Natural killer cell (primary cell): ENCODE data around the gene KIZ. TPM values are rescaled to one million over a fixed set of nuclear protein-coding genes. Genes with fewer than 3 reads are reported as not detected.

Experiments used
- ATAC-seq, 3 donors: fragments of 150-1000 bp in 2 of 3; fragments of 200-7000 bp in 1 of 3; cut with Tn5 transposase; 1 replicate in 1 of 3; 2 replicates in 2 of 3; pipeline ENCODE4 v1.10.0; 2021; ENCODE audit warnings: mild to moderate bottlenecking in 2 of 3, moderate library complexity in 2 of 3
- DNase-seq, 2 donors: peaks; one replicate each; pipeline versions ENCODE4 v3.0.0 to v3.0.0-alpha.2; 2013 to 2021; ENCODE audit warnings: mixed read lengths in 1 of 2
- H3K27ac ChIP-seq: one replicate; pipeline ENCODE4 v1.5.1; 2013; ENCODE audit warnings: mild to moderate bottlenecking, low read length
- H3K27me3 ChIP-seq: one replicate; pipeline ENCODE4 v1.6.1; 2013; ENCODE audit warnings: low read length; ENCODE audit not compliant: control insufficient read depth, insufficient read depth
- H3K36me3 ChIP-seq: one replicate; pipeline ENCODE4 v1.6.1; 2013; ENCODE audit warnings: low read length; ENCODE audit not compliant: control insufficient read depth, insufficient read depth
- H3K4me1 ChIP-seq: one replicate; pipeline ENCODE4 v1.6.1; 2013; ENCODE audit warnings: low read length; ENCODE audit not compliant: control insufficient read depth, insufficient read depth
- H3K4me3 ChIP-seq: one replicate; pipeline ENCODE4 v1.5.1; 2013; ENCODE audit warnings: low read length
- H3K9me3 ChIP-seq: one replicate; pipeline ENCODE4 v1.6.1; 2013; ENCODE audit warnings: low read length; ENCODE audit not compliant: control insufficient read depth, insufficient read depth
- H3K27ac Mint-ChIP-seq, 2 donors: one replicate each; pipeline ENCODE4 v1.8.0; 2022; ENCODE audit warnings: mild to moderate bottlenecking in 2 of 2, mixed read lengths in 2 of 2, moderate library complexity in 1 of 2
- H3K27me3 Mint-ChIP-seq, 2 donors: one replicate each; pipeline ENCODE4 v1.8.0; 2022; ENCODE audit warnings: low read depth in 2 of 2, mixed read lengths in 2 of 2
- H3K36me3 Mint-ChIP-seq: one replicate; pipeline ENCODE4 v1.8.0; 2022; ENCODE audit warnings: mixed read lengths
- H3K4me1 Mint-ChIP-seq, 2 donors: one replicate each; pipeline ENCODE4 v1.8.0; 2022; ENCODE audit warnings: mixed read lengths in 2 of 2
- H3K4me3 Mint-ChIP-seq: one replicate; pipeline ENCODE4 v1.8.0; 2022; ENCODE audit warnings: mild to moderate bottlenecking, moderate library complexity, mixed read lengths
- H3K9me3 Mint-ChIP-seq, 2 donors: one replicate each; pipeline ENCODE4 v1.8.0; 2022; ENCODE audit warnings: mixed read lengths in 2 of 2
- WGBS: methylation state at CpG from one replicate; pipeline ENCODE4 v1.1.7; 2013; ENCODE audit warnings: missing lambda C conversion rate; ENCODE audit not compliant: insufficient coverage; 5-methylcytosine and 5-hydroxymethylcytosine counted together
- intact Hi-C: fragments of 100-400 bp; cut with micrococcal nuclease; formaldehyde crosslinking; loops from one replicate; pipeline ENCODE4 v1.14.2; 2022
- total RNA-seq, 4 donors: library from RNA; stranded (reverse); fragments of 120-200 nt in 1 of 4; gene quantifications; one replicate each; pipeline versions ENCODE4 v1.2.3 to v1.2.4, GENCODE V29; 2013 to 2022
- TF ChIP-seq, protein P1 (sequence below): fragments of 200-600 bp; IDR thresholded peaks from one replicate; pipeline ENCODE4 v1.8.0; 2022; ENCODE audit warnings: antibody characterized with exemption

Gene KIZ
- total RNA-seq, 3 donors from 2014 or later (not counting 1 experiment from before 2014, with no cell fraction given), result 32.9 to 38.2 (median 35.3) TPM

DNA sequence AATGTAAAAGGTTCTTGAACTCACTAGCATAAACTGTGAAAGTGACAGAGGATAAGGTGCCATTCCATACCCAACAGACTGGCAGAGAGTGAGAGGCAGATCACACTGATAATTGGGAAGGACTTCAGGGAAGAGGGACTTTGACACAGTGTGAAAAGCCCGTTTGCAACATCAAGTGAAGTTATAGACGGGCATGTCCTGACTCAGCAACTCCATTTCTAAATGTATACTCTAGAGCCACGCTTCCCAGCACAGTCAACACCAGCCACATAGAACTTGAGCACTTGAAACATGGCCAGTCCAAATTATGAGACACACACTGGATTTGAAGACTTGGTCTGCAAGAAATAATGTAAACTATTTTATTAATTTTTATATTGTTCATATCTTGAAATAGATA lies 131.3 kb downstream of the KIZ start:
- Mint-ChIP-seq H3K4me1 (no peaks in the 10 kb centered on the region), H3K4me3 (no peak overlapping the region), H3K27ac (no peak overlapping the region), H3K36me3 (no peaks in the 10 kb centered on the region), H3K9me3 (no peaks in the 10 kb centered on the region), H3K27me3 (peaks cover 0 to 4% of the 10 kb centered on the region in 2 donors)
- ATAC-seq (no peak), DNase-seq (no peak)
- H3K9me3 ChIP-seq, result no peaks in the 10 kb centered on the region
- TF ChIP-seq, protein P1, sequence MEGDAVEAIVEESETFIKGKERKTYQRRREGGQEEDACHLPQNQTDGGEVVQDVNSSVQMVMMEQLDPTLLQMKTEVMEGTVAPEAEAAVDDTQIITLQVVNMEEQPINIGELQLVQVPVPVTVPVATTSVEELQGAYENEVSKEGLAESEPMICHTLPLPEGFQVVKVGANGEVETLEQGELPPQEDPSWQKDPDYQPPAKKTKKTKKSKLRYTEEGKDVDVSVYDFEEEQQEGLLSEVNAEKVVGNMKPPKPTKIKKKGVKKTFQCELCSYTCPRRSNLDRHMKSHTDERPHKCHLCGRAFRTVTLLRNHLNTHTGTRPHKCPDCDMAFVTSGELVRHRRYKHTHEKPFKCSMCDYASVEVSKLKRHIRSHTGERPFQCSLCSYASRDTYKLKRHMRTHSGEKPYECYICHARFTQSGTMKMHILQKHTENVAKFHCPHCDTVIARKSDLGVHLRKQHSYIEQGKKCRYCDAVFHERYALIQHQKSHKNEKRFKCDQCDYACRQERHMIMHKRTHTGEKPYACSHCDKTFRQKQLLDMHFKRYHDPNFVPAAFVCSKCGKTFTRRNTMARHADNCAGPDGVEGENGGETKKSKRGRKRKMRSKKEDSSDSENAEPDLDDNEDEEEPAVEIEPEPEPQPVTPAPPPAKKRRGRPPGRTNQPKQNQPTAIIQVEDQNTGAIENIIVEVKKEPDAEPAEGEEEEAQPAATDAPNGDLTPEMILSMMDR, result no peak
- H3K4me1 ChIP-seq, result no peaks in the 10 kb centered on the region
- 86% methylated on average over 3 of the region's 3 CpGs for WGBS
- no peak overlapping the region for H3K27ac ChIP-seq
- H3K4me3 ChIP-seq, result no peak overlapping the region
- H3K36me3 ChIP-seq, result no peaks in the 10 kb centered on the region
- intact Hi-C loops, result no loop called here
- H3K27me3 ChIP-seq, result no peaks in the 10 kb centered on the region

DNA sequence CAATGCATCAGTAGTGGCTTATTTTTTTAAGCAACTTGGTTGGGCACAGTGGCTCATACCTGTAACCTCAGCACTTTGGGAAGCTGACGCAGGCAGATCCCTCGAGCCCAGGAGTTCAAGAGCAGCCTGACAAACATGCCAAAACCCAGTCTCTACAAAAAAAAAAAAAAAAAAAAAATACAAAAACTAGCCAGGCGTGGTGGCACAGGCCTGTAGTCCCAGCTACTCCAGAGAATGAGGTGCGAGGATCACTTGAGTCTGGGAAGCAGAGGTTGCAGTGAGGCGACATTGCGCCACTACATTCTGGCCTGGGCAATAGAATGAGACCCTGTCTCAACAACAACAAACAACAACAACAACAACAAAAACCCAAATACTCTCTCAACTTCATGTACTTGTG lies 132.5 kb downstream of the KIZ start:
- H3K4me3 Mint-ChIP-seq, result no peak overlapping the region
- ATAC-seq, result no peak
- 90% methylated on average over 6 of the region's 6 CpGs for WGBS

DNA sequence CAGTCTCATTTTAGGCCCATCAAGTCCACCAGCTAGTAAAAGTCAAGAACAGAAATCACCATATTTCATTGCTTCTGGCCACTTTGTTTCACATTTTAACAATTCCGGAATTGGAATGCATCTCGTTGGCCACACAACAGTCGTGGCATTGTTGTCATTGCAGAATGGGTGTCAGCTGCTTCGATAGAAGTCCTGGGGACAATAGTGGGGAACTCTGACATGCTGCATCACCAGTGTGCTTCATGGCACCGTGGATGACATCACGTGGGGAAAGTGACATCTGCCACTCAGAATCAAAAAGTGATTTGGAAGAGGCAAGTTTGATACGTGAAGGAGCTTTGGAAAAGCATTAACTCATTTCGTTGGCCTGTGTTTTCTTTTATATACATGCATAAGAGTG lies 133.5 kb downstream of the KIZ start:
- Histone ChIP-seq H3K36me3 (no peaks in the 10 kb centered on the region), H3K27me3 (no peaks in the 10 kb centered on the region), H3K4me1 (no peaks in the 10 kb centered on the region), H3K27ac (no peak overlapping the region), H3K9me3 (no peaks in the 10 kb centered on the region), H3K4me3 (no peak overlapping the region)
- no peak for ATAC-seq
- no peaks in the 10 kb centered on the region for H3K9me3 Mint-ChIP-seq
- peaks cover 7 to 11% of the 10 kb centered on the region in 2 donors for H3K27me3 Mint-ChIP-seq
- no peak for DNase-seq
- WGBS, result 85% methylated on average over 8 of the region's 8 CpGs
- H3K36me3 Mint-ChIP-seq, result no peaks in the 10 kb centered on the region
- TF ChIP-seq, protein P1, result no peak
- intact Hi-C loops, result no loop called here
- no peak overlapping the region for H3K4me3 Mint-ChIP-seq
- H3K4me1 Mint-ChIP-seq, result no peaks in the 10 kb centered on the region
- no peak overlapping the region for H3K27ac Mint-ChIP-seq

More for the DNA sequence above, 132.5 kb downstream of the KIZ start:
- Mint-ChIP-seq H3K27ac (no peak overlapping the region), H3K27me3 (peaks cover 4 to 11% of the 10 kb centered on the region in 2 donors), H3K36me3 (no peaks in the 10 kb centered on the region), H3K4me1 (no peaks in the 10 kb centered on the region), H3K9me3 (no peaks in the 10 kb centered on the region)
- DNase-seq, result no peak
- Histone ChIP-seq H3K9me3 (no peaks in the 10 kb centered on the region), H3K4me1 (no peaks in the 10 kb centered on the region), H3K36me3 (no peaks in the 10 kb centered on the region), H3K27ac (no peak overlapping the region), H3K4me3 (no peak overlapping the region), H3K27me3 (no peaks in the 10 kb centered on the region)
- TF ChIP-seq, protein P1, result no peak
- intact Hi-C loops, result no loop called here

DNA sequence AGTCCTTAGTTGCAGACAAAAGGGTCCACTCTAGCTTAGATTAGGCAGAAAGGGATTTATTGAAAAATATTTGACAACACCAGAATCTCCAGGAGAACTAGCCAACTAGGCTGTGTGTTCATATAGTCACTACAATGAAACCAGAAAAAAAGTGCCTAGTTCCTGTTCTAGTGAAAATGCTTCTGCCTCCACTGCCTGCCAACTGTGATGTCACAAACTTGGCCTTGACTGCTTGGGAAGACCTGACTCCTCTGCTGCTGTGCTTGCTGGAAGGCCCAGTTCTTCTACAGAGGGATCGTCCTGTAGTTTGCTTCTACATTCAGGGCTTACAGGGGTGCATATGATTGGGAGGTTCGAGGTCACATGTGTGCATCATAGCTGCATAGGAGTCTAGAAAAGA lies 136.9 kb downstream of the KIZ start:
- Mint-ChIP-seq H3K27ac (no peak overlapping the region), H3K9me3 (no peaks in the 10 kb centered on the region), H3K36me3 (no peaks in the 10 kb centered on the region), H3K4me1 (no peaks in the 10 kb centered on the region), H3K27me3 (peaks cover 11 to 24% of the 10 kb centered on the region in 2 donors), H3K4me3 (no peak overlapping the region)
- no peaks in the 10 kb centered on the region for H3K9me3 ChIP-seq
- no peak overlapping the region for H3K27ac ChIP-seq
- TF ChIP-seq, protein P1, result no peak
- DNase-seq (no peak), ATAC-seq (no peak)
- intact Hi-C loops, result no loop called here
- 78% methylated on average over 1 of the region's 2 CpGs for WGBS
- H3K4me3 ChIP-seq, result no peak overlapping the region
- no peaks in the 10 kb centered on the region for H3K36me3 ChIP-seq
- H3K27me3 ChIP-seq, result no peaks in the 10 kb centered on the region
- no peaks in the 10 kb centered on the region for H3K4me1 ChIP-seq
